HepG2 (cell line): ENCODE data around the gene IHH. TPM values are rescaled to one million over a fixed set of nuclear protein-coding genes. Genes with fewer than 3 reads are reported as not detected.
A peak's percentile ranks its signal among the peaks of the same experiment; 100 is the strongest.

Experiments used
- AHR ChIP-seq: IDR thresholded peaks from 2 replicates; pipeline ENCODE4 v1.6.1; 2018; ENCODE audit warnings: missing genetic modification reagents, missing compliant biosample characterization
- DDIT3 ChIP-seq: sonication (generic); formaldehyde crosslinking; IDR thresholded peaks from 2 replicates; pipeline ENCODE4 v1.4.0; 2020; ENCODE audit warnings: mild to moderate bottlenecking, missing genetic modification reagents
- HMGXB3 ChIP-seq: sonication (generic); formaldehyde crosslinking; IDR thresholded peaks from 2 replicates; pipeline ENCODE4 v1.4.0; 2020; ENCODE audit warnings: missing genetic modification reagents, borderline replicate concordance
- MIER3 ChIP-seq: IDR thresholded peaks from 2 replicates; pipeline ENCODE4 v1.6.1; 2016; ENCODE audit warnings: missing compliant biosample characterization, borderline replicate concordance
- NR2F1 ChIP-seq, 2 experiments: fragments of 450-650 bp in 1 of 2; formaldehyde crosslinking in 1 of 2; IDR thresholded peaks; 2 replicates each; pipeline versions ENCODE4 v1.5.0 to v1.6.1; 2016 to 2020; ENCODE audit warnings: mild to moderate bottlenecking in 1 of 2, missing compliant biosample characterization in 1 of 2, missing genetic modification reagents in 1 of 2, moderate library complexity in 1 of 2
- PHF21A ChIP-seq: sonication (generic); formaldehyde crosslinking; IDR thresholded peaks from 2 replicates; pipeline ENCODE4 v1.5.0; 2020; ENCODE audit warnings: mild to moderate bottlenecking, missing genetic modification reagents
- PLRG1 ChIP-seq: fragments of 450-650 bp; conservative IDR thresholded peaks from 2 replicates; pipeline ENCODE4 v1.6.1; 2016
- PTBP1 ChIP-seq: fragments of 200-400 bp; formaldehyde crosslinking; IDR thresholded peaks from 2 replicates; pipeline ENCODE4 v1.6.1; 2018; ENCODE audit warnings: low read length, low read depth; ENCODE audit not compliant: poor library complexity, severe bottlenecking
- SALL2 ChIP-seq: sonication (generic); formaldehyde crosslinking; IDR thresholded peaks from 2 replicates; pipeline ENCODE4 v1.8.1; 2023; ENCODE audit warnings: mild to moderate bottlenecking, missing genetic modification reagents, inconsistent platforms
- SIX4 ChIP-seq: sonication (generic); formaldehyde crosslinking; IDR thresholded peaks from 2 replicates; pipeline ENCODE4 v1.4.0; 2020; ENCODE audit warnings: missing genetic modification reagents
- TFE3 ChIP-seq: IDR thresholded peaks from 2 replicates; pipeline ENCODE4 v1.6.1; 2016
- THAP11 ChIP-seq: IDR thresholded peaks from 2 replicates; pipeline ENCODE4 v1.6.1; 2016; ENCODE audit warnings: missing biosample characterization, missing genetic modification reagents
- ZFY ChIP-seq: sonication (generic); formaldehyde crosslinking; IDR thresholded peaks from 2 replicates; pipeline ENCODE4 v1.4.0; 2020; ENCODE audit warnings: missing genetic modification reagents
- ZMYM4 ChIP-seq: sonication (generic); formaldehyde crosslinking; IDR thresholded peaks from 2 replicates; pipeline ENCODE4 v1.8.1; 2023; ENCODE audit warnings: mild to moderate bottlenecking, missing genetic modification reagents
- polyA plus RNA-seq, 8 experiments: library from polyadenylated mRNA; depleted of rRNA in 3 of 8; stranded (reverse) in 7 of 8; unstranded in 1 of 8; fragments of >200 nt; fragmentation: Illumina TruSeq in 4 of 8; extraction: Trizol in 4 of 8; gene quantifications; 2 replicates each; pipeline versions ENCODE4 v1.2.1 to v1.2.3, GENCODE V29; 2011 to 2016; ENCODE audit warnings: low read depth in 4 of 8, missing spikeins in 1 of 8, mixed read lengths in 1 of 8; ENCODE audit not compliant: insufficient read depth in 1 of 8
- total RNA-seq, 5 experiments: library from RNA; depleted of rRNA; stranded (reverse); fragments of >200 nt; fragmentation: Illumina TruSeq; extraction: Trizol; gene quantifications; 2 replicates each; pipeline ENCODE4 v1.2.3, GENCODE V29; 2016; ENCODE audit warnings: low read depth in 1 of 5

IHH gene
- total and polyA plus RNA-seq, 2 of the 13 experiments (the other 11 are each of a cell fraction or from before 2014, with no cell fraction given) = 0.42 TPM; not detected in 1

GRCh38 chr2:219060821-219061791 is at the start of gene IHH (continued):
- TF ChIP-seq DDIT3 (CRISPR knock-in tag) (no peak), SIX4 (no peak), THAP11 (CRISPR knock-in tag) (no peak), PHF21A (CRISPR knock-in tag) (no peak; the same call in 1 of the 2 replicates), PLRG1 (no peak), AHR (CRISPR knock-in tag) (no peak), TFE3 (CRISPR knock-in tag) (no peak), ZMYM4 (CRISPR knock-in tag) (0 out of 2 replicates have a peak, but pooled peaks have one; percentile 9), SALL2 (CRISPR knock-in tag) (peak; percentile 28; the same call in 1 of the 2 replicates), PTBP1 (no peak), ZFY (CRISPR knock-in tag) (peak; percentile 14; the same call in 1 of the 2 replicates), NR2F1 (CRISPR knock-in tag; IDR thresholded peaks at IDR 0.05) (no peak), HMGXB3 (no peak), MIER3 (CRISPR knock-in tag) (no peak)
